Measurements from ENCODE around the gene DNAJC11. TPM values are rescaled to one million over a fixed set of nuclear protein-coding genes. Genes with fewer than 3 reads are reported as not detected.

DNAJC11 gene
- polyA plus RNA-seq, 1 of the 3 experiments (the other 2 are of a cell fraction), result 38.2 TPM

DNA sequence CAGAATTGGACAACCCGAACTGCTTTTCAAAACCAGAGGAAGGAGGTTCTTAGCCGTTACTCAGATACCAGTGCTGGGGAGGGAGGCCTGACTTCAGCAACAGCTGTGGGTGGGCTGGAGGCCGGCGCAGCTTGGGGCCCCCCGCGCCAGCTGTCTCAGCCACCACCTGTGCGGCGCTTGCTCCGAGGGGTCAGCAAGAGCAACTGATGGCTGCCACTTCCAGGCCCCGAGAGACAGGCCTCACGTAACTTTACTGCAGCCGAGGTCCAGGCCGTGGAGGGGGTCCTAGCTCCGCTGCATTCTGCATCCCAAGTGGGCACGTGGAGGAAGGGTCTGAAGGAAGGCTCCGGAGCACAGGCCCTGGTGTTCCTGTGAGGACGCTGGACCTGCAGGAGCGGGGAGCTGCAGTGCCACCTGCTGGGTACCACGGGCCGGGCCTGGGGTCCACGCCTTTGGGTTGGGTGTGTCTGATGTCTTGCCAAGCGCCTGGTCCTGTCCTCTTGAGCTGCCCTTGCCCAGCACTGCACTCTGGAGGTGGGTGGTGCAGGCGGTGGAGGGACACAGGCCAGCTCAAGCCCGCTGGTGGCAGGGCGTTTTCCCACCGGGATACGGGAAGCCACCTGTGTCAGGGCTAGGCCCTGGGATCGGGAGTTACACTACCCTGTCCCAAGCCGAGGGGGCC lies 67.1 kb downstream of the DNAJC11 start:
- H3K27me3 ChIP-seq (ENCODE audit: insufficient read depth), result no peaks in the 10 kb centered on the region
- CTCF ChIA-PET, result interaction anchor here (0.7 to 3.8 kb wide), 13 partner anchors 8 to 197 kb away, joined by 3 to 20 read pairs (median 3); partner anchors contain the start of genes NOL9, TAS1R1 and THAP3

GRCh38 chr1:6632588-6633514 lies 68.8 kb downstream of the DNAJC11 start:
- H3F3A ChIP-seq (replicated peaks; ENCODE audit: insufficient read depth), result peaks cover 5% of the 10 kb centered on the region
- ChIA-PET CTCF (interaction anchor here (0.7 to 3.8 kb wide), 4 partner anchors 13 to 194 kb away, joined by 3 to 20 read pairs (median 3); partner anchors contain the start of gene NOL9), POLR2A (no interaction called here)
- H3K36me3 ChIP-seq (replicated peaks in 1 of 2; ENCODE audit: control insufficient read depth in 1 of 2, insufficient read depth in 2 of 2, low read length in 1 of 2), result peaks cover 0 to 69% of the 10 kb centered on the region in 2 experiments
- no peaks in the 10 kb centered on the region for H3K9me3 ChIP-seq
- no peak overlapping the region for H3K27ac ChIP-seq (ENCODE audit: low read depth in 2 of 2, low read length in 1 of 2)
- no peak overlapping the region for H3K4me2 ChIP-seq
- H3K27me3 ChIP-seq (ENCODE audit: insufficient read depth), result no peaks in the 10 kb centered on the region
- DNase-seq, result no peak
- no peaks in the 10 kb centered on the region for H3K4me1 ChIP-seq (ENCODE audit: control insufficient read depth in 1 of 2, insufficient read depth in 2 of 2, low read depth in 1 of 2, low read length in 1 of 2)
- H2AFZ ChIP-seq (ENCODE audit: low read depth), result no peak overlapping the region
- 93% methylated on average over 11 of the region's 30 CpGs for WGBS (ENCODE audit: low lambda C conversion rate)
- no peak overlapping the region for H3K9ac ChIP-seq
- H4K20me1 ChIP-seq (ENCODE audit: insufficient read depth), result no peaks in the 10 kb centered on the region
- H3K9me2 ChIP-seq, result no peaks in the 10 kb centered on the region
- peaks cover 8% of the 10 kb centered on the region; the same call in 1 of the 2 replicates for H3K79me2 ChIP-seq (ENCODE audit: insufficient read depth)
- no peak overlapping the region for H3K4me3 ChIP-seq (ENCODE audit: low read depth in 2 of 2, low read length in 1 of 2)
- TF ChIP-seq CHD2 (IDR thresholded peaks at IDR 0.05; ENCODE audit: low read length, partially characterized antibody) (no peak), POLR2AphosphoS5 (IDR thresholded peaks at IDR 0.05; ENCODE audit: low read depth, low read length) (no peak; the same call in 1 of the 2 replicates), TEAD4 (IDR thresholded peaks at IDR 0.05; ENCODE audit: borderline replicate concordance, insufficient read depth) (no peak), NFIC (IDR thresholded peaks at IDR 0.05; ENCODE audit: borderline replicate concordance) (no peak), EP300 (IDR thresholded peaks at IDR 0.05; ENCODE audit: borderline replicate concordance in 1 of 2, low read depth in 1 of 2, low read length in 1 of 2) (no peak), IRF3 (IDR thresholded peaks at IDR 0.05; ENCODE audit: low read depth, low read length) (no peak), NRF1 (IDR thresholded peaks at IDR 0.05; ENCODE audit: low read depth, low read length) (no peak), FOSL2 (IDR thresholded peaks at IDR 0.05; ENCODE audit: borderline replicate concordance, low read depth) (no peak), ELF1 (IDR thresholded peaks at IDR 0.05) (no peak), USF2 (IDR thresholded peaks at IDR 0.05; ENCODE audit: borderline replicate concordance, low read depth, low read length) (no peak), JUND (IDR thresholded peaks at IDR 0.05) (no peak), MEF2A (IDR thresholded peaks at IDR 0.05; ENCODE audit: borderline replicate concordance, low read depth) (no peak)
- TF ChIP-seq, protein P1, sequence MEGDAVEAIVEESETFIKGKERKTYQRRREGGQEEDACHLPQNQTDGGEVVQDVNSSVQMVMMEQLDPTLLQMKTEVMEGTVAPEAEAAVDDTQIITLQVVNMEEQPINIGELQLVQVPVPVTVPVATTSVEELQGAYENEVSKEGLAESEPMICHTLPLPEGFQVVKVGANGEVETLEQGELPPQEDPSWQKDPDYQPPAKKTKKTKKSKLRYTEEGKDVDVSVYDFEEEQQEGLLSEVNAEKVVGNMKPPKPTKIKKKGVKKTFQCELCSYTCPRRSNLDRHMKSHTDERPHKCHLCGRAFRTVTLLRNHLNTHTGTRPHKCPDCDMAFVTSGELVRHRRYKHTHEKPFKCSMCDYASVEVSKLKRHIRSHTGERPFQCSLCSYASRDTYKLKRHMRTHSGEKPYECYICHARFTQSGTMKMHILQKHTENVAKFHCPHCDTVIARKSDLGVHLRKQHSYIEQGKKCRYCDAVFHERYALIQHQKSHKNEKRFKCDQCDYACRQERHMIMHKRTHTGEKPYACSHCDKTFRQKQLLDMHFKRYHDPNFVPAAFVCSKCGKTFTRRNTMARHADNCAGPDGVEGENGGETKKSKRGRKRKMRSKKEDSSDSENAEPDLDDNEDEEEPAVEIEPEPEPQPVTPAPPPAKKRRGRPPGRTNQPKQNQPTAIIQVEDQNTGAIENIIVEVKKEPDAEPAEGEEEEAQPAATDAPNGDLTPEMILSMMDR (IDR thresholded peaks at IDR 0.05), result no peak
- TF ChIP-seq, protein P2, sequence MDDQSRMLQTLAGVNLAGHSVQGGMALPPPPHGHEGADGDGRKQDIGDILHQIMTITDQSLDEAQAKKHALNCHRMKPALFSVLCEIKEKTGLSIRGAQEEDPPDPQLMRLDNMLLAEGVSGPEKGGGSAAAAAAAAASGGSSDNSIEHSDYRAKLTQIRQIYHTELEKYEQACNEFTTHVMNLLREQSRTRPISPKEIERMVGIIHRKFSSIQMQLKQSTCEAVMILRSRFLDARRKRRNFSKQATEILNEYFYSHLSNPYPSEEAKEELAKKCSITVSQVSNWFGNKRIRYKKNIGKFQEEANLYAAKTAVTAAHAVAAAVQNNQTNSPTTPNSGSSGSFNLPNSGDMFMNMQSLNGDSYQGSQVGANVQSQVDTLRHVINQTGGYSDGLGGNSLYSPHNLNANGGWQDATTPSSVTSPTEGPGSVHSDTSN (IDR thresholded peaks at IDR 0.05), result no peak

More for the DNA sequence above, 67.1 kb downstream of the DNAJC11 start:
- Histone ChIP-seq H3K79me2 (ENCODE audit: insufficient read depth) (no peaks in the 10 kb centered on the region), H3K36me3 (replicated peaks in 1 of 2; ENCODE audit: control insufficient read depth in 1 of 2, insufficient read depth in 2 of 2, low read length in 1 of 2) (peaks cover 2 to 72% of the 10 kb centered on the region in 2 experiments), H4K20me1 (ENCODE audit: insufficient read depth) (no peaks in the 10 kb centered on the region), H3K27ac (ENCODE audit: low read depth in 2 of 2, low read length in 1 of 2) (no peak overlapping the region), H3K4me3 (ENCODE audit: low read depth in 2 of 2, low read length in 1 of 2) (no peak overlapping the region), H3K9me2 (no peaks in the 10 kb centered on the region), H3K4me2 (no peak overlapping the region), H3K4me1 (ENCODE audit: control insufficient read depth in 1 of 2, insufficient read depth in 2 of 2, low read depth in 1 of 2, low read length in 1 of 2) (no peaks in the 10 kb centered on the region), H3F3A (replicated peaks; ENCODE audit: insufficient read depth) (peaks cover 5% of the 10 kb centered on the region), H3K9me3 (no peaks in the 10 kb centered on the region), H3K9ac (no peak overlapping the region), H2AFZ (ENCODE audit: low read depth) (no peak overlapping the region)
- DNase-seq, result peak; percentile 83
- POLR2A ChIA-PET, result no interaction called here
- WGBS (ENCODE audit: low lambda C conversion rate), result 89% methylated on average over 9 of the region's 29 CpGs
- TF ChIP-seq RAD21 (IDR thresholded peaks at IDR 0.05; ENCODE audit: low read length) (peak; percentile 51), FOXJ3 (CRISPR knock-in tag; IDR thresholded peaks at IDR 0.05) (no peak), SMC3 (IDR thresholded peaks at IDR 0.05; ENCODE audit: low read depth, low read length) (0 out of 2 replicates have a peak, but pooled peaks have one; percentile 21)
- TF ChIP-seq, protein P1 (IDR thresholded peaks at IDR 0.05), result peak; percentile 43

Data from SK-N-SH (cell line).